HepG2 (cell line): Measurements from ENCODE around the gene SLC11A1. TPM values are rescaled to one million over a fixed set of nuclear protein-coding genes. Genes with fewer than 3 reads are reported as not detected.

Experiments used
- ETV5 ChIP-seq: IDR thresholded peaks from 2 replicates; pipeline ENCODE4 v1.6.1; 2018; ENCODE audit warnings: missing biosample characterization, missing genetic modification reagents, inconsistent platforms, borderline replicate concordance
- KDM1A ChIP-seq: IDR thresholded peaks from 2 replicates; pipeline ENCODE4 v1.6.1; 2016; ENCODE audit warnings: missing compliant biosample characterization
- MAX ChIP-seq: IDR thresholded peaks from 2 replicates; pipeline ENCODE4 v1.6.1; 2012; ENCODE audit warnings: inconsistent platforms
- PHB2 ChIP-seq: fragments of 450-650 bp; IDR thresholded peaks from 2 replicates; pipeline ENCODE4 v1.6.1; 2018; ENCODE audit not compliant: partially characterized antibody
- PHF20 ChIP-seq: sonication (generic); formaldehyde crosslinking; IDR thresholded peaks from 2 replicates; pipeline ENCODE4 v1.5.0; 2020; ENCODE audit warnings: mild to moderate bottlenecking, missing genetic modification reagents
- RBM39 ChIP-seq: fragments of 200-400 bp; formaldehyde crosslinking; IDR thresholded peaks from one replicate; pipeline ENCODE4 v1.6.1; 2018; ENCODE audit warnings: antibody characterized with exemption, mild to moderate bottlenecking, low read depth, low read length; ENCODE audit not compliant: poor library complexity, severe bottlenecking
- RFX3 ChIP-seq: IDR thresholded peaks from 2 replicates; pipeline ENCODE4 v1.6.1; 2016; ENCODE audit warnings: missing biosample characterization, missing genetic modification reagents
- ZNF446 ChIP-seq: sonication (generic); formaldehyde crosslinking; IDR thresholded peaks from 2 replicates; pipeline ENCODE4 v1.5.0; 2020; ENCODE audit warnings: mild to moderate bottlenecking, missing genetic modification reagents
- ZNF709 ChIP-seq: sonication (generic); formaldehyde crosslinking; IDR thresholded peaks from 2 replicates; pipeline ENCODE4 v1.5.0; 2020; ENCODE audit warnings: mild to moderate bottlenecking, missing genetic modification reagents
- polyA plus RNA-seq, 8 experiments: library from polyadenylated mRNA; depleted of rRNA in 3 of 8; stranded (reverse) in 7 of 8; unstranded in 1 of 8; fragments of >200 nt; fragmentation: Illumina TruSeq in 4 of 8; extraction: Trizol in 4 of 8; gene quantifications; 2 replicates each; pipeline versions ENCODE4 v1.2.1 to v1.2.3, GENCODE V29; 2011 to 2016; ENCODE audit warnings: low read depth in 4 of 8, missing spikeins in 1 of 8, mixed read lengths in 1 of 8; ENCODE audit not compliant: insufficient read depth in 1 of 8
- total RNA-seq, 5 experiments: library from RNA; depleted of rRNA; stranded (reverse); fragments of >200 nt; fragmentation: Illumina TruSeq; extraction: Trizol; gene quantifications; 2 replicates each; pipeline ENCODE4 v1.2.3, GENCODE V29; 2016; ENCODE audit warnings: low read depth in 1 of 5
- TF ChIP-seq, protein P1 (sequence below), 2 experiments: sonication (generic) in 1 of 2; formaldehyde crosslinking in 1 of 2; IDR thresholded peaks; 2 replicates each; pipeline versions ENCODE4 v1.4.0 to v1.6.1; 2016 to 2020; ENCODE audit warnings: borderline replicate concordance in 1 of 2, low read depth in 1 of 2, mild to moderate bottlenecking in 1 of 2, missing genetic modification reagents in 1 of 2
- TF ChIP-seq, protein P2 (sequence below): sonication (generic); formaldehyde crosslinking; conservative IDR thresholded peaks from 2 replicates; pipeline ENCODE4 v1.8.1; 2023; ENCODE audit warnings: missing genetic modification reagents
- TF ChIP-seq, protein P3 (sequence below): sonication (generic); formaldehyde crosslinking; IDR thresholded peaks from 2 replicates; pipeline ENCODE4 v1.4.0; 2020; ENCODE audit warnings: mild to moderate bottlenecking, missing genetic modification reagents, borderline replicate concordance
- TF ChIP-seq, protein P4 (sequence below): sonication (generic); formaldehyde crosslinking; conservative IDR thresholded peaks from 2 replicates; pipeline ENCODE4 v1.4.0; 2020; ENCODE audit warnings: missing genetic modification reagents

SLC11A1 gene
- total and polyA plus RNA-seq, 2 of the 13 experiments (the other 11 are each of a cell fraction or from before 2014, with no cell fraction given): 0.33 to 2.3 TPM

DNA sequence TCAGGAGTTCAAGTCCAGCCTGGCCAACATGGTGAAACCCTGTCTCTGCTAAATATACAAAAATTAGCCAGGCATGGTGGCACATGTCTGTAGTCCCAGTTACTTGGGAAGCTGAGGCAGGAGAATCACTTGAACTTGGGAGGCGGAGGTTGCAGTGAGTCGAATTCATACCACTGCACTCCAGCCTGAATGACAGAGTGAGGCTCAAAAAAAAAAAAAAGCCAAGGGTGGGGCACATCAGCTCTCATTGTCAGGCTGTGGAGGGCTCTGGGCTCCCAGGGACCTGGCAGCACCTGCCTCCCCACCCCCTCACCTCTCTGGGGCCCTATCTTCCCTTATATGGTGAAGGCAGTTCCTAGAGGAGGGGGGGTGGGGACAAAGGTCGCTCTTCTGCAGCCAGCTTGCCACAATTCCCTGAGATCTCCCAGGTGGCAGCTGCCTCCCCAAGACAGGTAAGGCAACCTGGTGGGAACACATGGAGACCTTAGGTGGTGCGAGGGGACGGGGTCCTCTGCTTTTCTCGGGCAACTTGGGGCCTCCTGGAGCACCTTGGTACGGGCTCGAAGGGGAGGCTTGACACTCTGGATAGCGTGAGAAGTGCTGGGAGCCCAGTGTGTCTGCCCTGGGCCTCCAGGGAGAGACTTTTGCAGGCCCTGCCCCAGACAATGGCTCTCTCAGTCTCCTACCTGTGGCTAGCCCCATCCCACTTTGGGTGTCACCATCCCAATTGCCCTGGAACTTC, 36.8 kb downstream of the SLC11A1 start, which contains the start of gene VIL1 (continued):
- TF ChIP-seq, protein P1, sequence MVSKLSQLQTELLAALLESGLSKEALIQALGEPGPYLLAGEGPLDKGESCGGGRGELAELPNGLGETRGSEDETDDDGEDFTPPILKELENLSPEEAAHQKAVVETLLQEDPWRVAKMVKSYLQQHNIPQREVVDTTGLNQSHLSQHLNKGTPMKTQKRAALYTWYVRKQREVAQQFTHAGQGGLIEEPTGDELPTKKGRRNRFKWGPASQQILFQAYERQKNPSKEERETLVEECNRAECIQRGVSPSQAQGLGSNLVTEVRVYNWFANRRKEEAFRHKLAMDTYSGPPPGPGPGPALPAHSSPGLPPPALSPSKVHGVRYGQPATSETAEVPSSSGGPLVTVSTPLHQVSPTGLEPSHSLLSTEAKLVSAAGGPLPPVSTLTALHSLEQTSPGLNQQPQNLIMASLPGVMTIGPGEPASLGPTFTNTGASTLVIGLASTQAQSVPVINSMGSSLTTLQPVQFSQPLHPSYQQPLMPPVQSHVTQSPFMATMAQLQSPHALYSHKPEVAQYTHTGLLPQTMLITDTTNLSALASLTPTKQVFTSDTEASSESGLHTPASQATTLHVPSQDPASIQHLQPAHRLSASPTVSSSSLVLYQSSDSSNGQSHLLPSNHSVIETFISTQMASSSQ (IDR thresholded peaks at IDR 0.05; ENCODE audit: low read depth): peak; percentile 38; the same call in 1 of the 2 replicates
- TF ChIP-seq, protein P1 (CRISPR knock-in tag; IDR thresholded peaks at IDR 0.05; ENCODE audit: borderline replicate concordance): peak; percentile 63; the same call in 1 of the 2 replicates
- TF ChIP-seq, protein P2, sequence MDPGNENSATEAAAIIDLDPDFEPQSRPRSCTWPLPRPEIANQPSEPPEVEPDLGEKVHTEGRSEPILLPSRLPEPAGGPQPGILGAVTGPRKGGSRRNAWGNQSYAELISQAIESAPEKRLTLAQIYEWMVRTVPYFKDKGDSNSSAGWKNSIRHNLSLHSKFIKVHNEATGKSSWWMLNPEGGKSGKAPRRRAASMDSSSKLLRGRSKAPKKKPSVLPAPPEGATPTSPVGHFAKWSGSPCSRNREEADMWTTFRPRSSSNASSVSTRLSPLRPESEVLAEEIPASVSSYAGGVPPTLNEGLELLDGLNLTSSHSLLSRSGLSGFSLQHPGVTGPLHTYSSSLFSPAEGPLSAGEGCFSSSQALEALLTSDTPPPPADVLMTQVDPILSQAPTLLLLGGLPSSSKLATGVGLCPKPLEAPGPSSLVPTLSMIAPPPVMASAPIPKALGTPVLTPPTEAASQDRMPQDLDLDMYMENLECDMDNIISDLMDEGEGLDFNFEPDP (CRISPR knock-in tag): 0 out of 2 replicates have a peak, but pooled peaks have one; percentile 74
- TF ChIP-seq, protein P3, sequence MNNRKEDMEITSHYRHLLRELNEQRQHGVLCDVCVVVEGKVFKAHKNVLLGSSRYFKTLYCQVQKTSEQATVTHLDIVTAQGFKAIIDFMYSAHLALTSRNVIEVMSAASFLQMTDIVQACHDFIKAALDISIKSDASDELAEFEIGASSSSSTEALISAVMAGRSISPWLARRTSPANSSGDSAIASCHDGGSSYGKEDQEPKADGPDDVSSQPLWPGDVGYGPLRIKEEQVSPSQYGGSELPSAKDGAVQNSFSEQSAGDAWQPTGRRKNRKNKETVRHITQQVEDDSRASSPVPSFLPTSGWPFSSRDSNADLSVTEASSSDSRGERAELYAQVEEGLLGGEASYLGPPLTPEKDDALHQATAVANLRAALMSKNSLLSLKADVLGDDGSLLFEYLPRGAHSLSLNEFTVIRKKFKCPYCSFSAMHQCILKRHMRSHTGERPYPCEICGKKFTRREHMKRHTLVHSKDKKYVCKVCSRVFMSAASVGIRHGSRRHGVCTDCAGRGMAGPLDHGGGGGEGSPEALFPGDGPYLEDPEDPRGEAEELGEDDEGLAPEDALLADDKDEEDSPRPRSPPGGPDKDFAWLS (CRISPR knock-in tag): no peak
- TF ChIP-seq PHB2: no peak
- peak; percentile 39 for TF ChIP-seq RBM39
- peak; percentile 85; the same call in 1 of the 2 replicates for TF ChIP-seq ZNF709 (CRISPR knock-in tag)
- TF ChIP-seq PHF20: peak; percentile 4; the same call in 1 of the 2 replicates
- no peak for TF ChIP-seq ZNF446 (CRISPR knock-in tag)
- no peak for TF ChIP-seq RFX3 (CRISPR knock-in tag)
- TF ChIP-seq, protein P4, sequence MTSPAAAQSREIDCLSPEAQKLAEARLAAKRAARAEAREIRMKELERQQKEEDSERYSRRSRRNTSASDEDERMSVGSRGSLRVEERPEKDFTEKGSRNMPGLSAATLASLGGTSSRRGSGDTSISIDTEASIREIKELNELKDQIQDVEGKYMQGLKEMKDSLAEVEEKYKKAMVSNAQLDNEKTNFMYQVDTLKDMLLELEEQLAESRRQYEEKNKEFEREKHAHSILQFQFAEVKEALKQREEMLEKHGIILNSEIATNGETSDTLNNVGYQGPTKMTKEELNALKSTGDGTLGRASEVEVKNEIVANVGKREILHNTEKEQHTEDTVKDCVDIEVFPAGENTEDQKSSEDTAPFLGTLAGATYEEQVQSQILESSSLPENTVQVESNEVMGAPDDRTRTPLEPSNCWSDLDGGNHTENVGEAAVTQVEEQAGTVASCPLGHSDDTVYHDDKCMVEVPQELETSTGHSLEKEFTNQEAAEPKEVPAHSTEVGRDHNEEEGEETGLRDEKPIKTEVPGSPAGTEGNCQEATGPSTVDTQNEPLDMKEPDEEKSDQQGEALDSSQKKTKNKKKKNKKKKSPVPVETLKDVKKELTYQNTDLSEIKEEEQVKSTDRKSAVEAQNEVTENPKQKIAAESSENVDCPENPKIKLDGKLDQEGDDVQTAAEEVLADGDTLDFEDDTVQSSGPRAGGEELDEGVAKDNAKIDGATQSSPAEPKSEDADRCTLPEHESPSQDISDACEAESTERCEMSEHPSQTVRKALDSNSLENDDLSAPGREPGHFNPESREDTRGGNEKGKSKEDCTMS (CRISPR knock-in tag): no peak
- peak; percentile 57 for TF ChIP-seq ETV5 (CRISPR knock-in tag)
- TF ChIP-seq MAX: peak; percentile 87
- TF ChIP-seq KDM1A (CRISPR knock-in tag): no peak
